BE2C (cell line): ENCODE data around the gene ABI2.

ENCODE experiments used
- DNase-seq: peaks from one replicate; pipeline ENCODE4 v3.0.0-alpha.2; 2020
- H3K27me3 ChIP-seq: fragments of 250-450 bp; sonication (Bioruptor Pico); 2 replicates; pipeline ENCODE4 v1.5.1; 2020; ENCODE audit warnings: mild to moderate bottlenecking
- H3K36me3 ChIP-seq: fragments of 250-450 bp; sonication (Bioruptor Pico); 2 replicates; pipeline ENCODE4 v1.5.1; 2020; ENCODE audit warnings: mild to moderate bottlenecking
- H3K4me1 ChIP-seq: fragments of 250-450 bp; sonication (Bioruptor Pico); 2 replicates; pipeline ENCODE4 v1.5.1; 2020
- H3K4me3 ChIP-seq: 2 replicates; pipeline ENCODE4 v1.5.1; 2011; ENCODE audit warnings: low read depth, low read length
- H3K9me3 ChIP-seq: fragments of 250-450 bp; sonication (Bioruptor Pico); 2 replicates; pipeline ENCODE4 v1.5.1; 2020
- CTCF ChIP-seq: IDR thresholded peaks from 2 replicates; pipeline ENCODE4 v1.5.1; 2012; ENCODE audit warnings: mild to moderate bottlenecking, low read depth, low read length

ABI2 gene

GRCh38 chr2:203346612-203347011 lies 18.4 kb downstream of the ABI2 start:
- Histone ChIP-seq H3K4me1 (peaks cover 7% of the 10 kb centered on the region), H3K36me3 (peaks cover 10% of the 10 kb centered on the region)

GRCh38 chr2:203347375-203347774 lies 19.2 kb downstream of the ABI2 start:
- Histone ChIP-seq H3K4me1 (peaks cover 7% of the 10 kb centered on the region), H3K4me3 (no peak overlapping the region), H3K9me3 (no peaks in the 10 kb centered on the region), H3K36me3 (peaks cover 10% of the 10 kb centered on the region), H3K27me3 (no peaks in the 10 kb centered on the region)
- no peak for DNase-seq
- no peak for TF ChIP-seq CTCF

More at GRCh38 chr2:203346612-203347011, 18.4 kb downstream of the ABI2 start:
- TF ChIP-seq CTCF, result no peak
- no peak for DNase-seq
- Histone ChIP-seq H3K27me3 (no peaks in the 10 kb centered on the region), H3K9me3 (no peaks in the 10 kb centered on the region), H3K4me3 (no peak overlapping the region)

GRCh38 chr2:203352604-203353255 lies 24.5 kb downstream of the ABI2 start:
- H3K4me3 ChIP-seq, result no peak overlapping the region
- H3K27me3 ChIP-seq, result no peaks in the 10 kb centered on the region
- no peaks in the 10 kb centered on the region; the same call in 1 of the 2 replicates for H3K36me3 ChIP-seq
- DNase-seq, result no peak
- no peaks in the 10 kb centered on the region for H3K9me3 ChIP-seq
- no peaks in the 10 kb centered on the region for H3K4me1 ChIP-seq
- TF ChIP-seq CTCF, result no peak

- no peaks in the 10 kb centered on the region for H3K4me1 ChIP-seq
- H3K4me3 ChIP-seq, result no peak overlapping the region
- no peaks in the 10 kb centered on the region for H3K36me3 ChIP-seq
- no peak for TF ChIP-seq CTCF
- no peaks in the 10 kb centered on the region for H3K27me3 ChIP-seq
- no peak for DNase-seq
- no peaks in the 10 kb centered on the region for H3K9me3 ChIP-seq
These were observed 26.8 kb downstream of the ABI2 start for GRCh38 chr2:203354966-203355365.

- H3K4me1 ChIP-seq, result no peaks in the 10 kb centered on the region
- no peaks in the 10 kb centered on the region for H3K27me3 ChIP-seq
- no peak for DNase-seq
- no peak overlapping the region for H3K4me3 ChIP-seq
- H3K36me3 ChIP-seq, result no peaks in the 10 kb centered on the region
- no peak for TF ChIP-seq CTCF
- H3K9me3 ChIP-seq, result no peaks in the 10 kb centered on the region
These were observed 31.3 kb downstream of the ABI2 start for GRCh38 chr2:203359450-203359849.

GRCh38 chr2:203360833-203361430 lies 32.7 kb downstream of the ABI2 start:
- Histone ChIP-seq H3K4me3 (no peak overlapping the region), H3K9me3 (no peaks in the 10 kb centered on the region), H3K4me1 (no peaks in the 10 kb centered on the region), H3K36me3 (no peaks in the 10 kb centered on the region), H3K27me3 (no peaks in the 10 kb centered on the region)
- TF ChIP-seq CTCF, result no peak
- DNase-seq, result no peak
